HG02973 (cell line): ENCODE results near the gene MRC1.

Source experiments
- ATAC-seq: cut with Tn5 transposase; IDR thresholded peaks from one replicate; pipeline ENCODE4 v1.9.1; 2021; ENCODE audit warnings: moderate library complexity; ENCODE audit not compliant: unreplicated experiment

MRC1 gene

DNA sequence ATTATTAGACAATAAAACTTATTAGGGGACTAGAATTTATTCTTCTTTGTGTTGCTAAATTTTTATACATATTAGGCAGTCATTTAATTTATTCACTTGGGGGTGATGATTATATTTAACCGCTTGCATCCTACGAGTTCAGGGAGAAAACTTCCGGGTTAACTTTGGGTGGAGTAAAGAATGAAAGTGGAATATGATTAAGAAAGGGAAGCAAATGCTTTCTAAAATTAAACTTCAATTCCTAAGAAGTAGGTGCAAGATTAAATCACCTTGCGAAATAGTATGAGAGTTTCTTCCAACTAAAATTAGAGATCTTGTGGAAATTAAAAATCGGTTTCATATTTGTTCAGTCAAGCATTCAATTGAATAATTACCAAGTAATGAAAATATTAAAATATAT lies 33.5 kb downstream of the MRC1 start:
- ATAC-seq = no peak

GRCh38 chr10:17847585-17848296 lies 38.6 kb downstream of the MRC1 start:
- no peak for ATAC-seq

DNA sequence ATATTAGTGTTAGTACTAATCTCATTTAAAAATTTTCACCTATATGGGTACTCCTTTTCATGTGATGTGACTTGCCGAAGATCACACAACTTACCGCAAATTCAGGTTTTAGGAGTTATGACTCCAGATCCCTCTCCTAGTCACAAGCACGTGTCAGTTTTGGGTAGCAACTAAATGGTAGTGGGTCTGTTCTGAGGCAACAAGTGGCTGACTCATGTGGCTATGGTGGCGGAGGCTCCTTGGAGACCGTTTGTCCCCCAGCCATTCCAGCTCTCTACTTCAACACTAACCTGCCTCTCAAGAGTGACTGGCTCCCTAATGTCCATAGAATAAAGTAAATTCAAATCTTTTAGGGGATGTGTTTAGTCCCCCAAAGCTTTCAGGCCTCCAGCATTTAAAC lies 39.5 kb downstream of the MRC1 start:
- ATAC-seq = no peak

DNA sequence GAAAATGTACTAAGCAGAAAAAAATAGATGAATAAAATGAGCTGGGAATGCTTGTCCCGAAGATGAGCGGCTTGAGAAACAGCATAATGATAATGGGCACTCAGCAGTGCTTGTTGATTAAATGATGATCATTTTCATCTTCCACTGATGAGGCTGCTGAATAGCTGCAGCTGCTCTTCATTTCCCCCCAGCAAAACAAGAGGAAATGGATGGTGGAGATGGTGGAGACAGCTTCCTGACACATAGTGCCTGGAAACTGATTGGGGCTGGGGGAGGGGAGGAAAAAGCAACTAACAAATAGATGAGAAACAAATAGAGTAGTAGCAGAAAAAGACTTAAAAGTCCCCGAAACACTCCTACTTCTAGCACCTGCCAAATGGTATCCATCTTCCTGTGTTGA lies 41.4 kb downstream of the MRC1 start:
- no peak for ATAC-seq

- no peak for ATAC-seq
Measured at GRCh38 chr10:17851611-17852010, 42.5 kb downstream of the MRC1 start.

DNA sequence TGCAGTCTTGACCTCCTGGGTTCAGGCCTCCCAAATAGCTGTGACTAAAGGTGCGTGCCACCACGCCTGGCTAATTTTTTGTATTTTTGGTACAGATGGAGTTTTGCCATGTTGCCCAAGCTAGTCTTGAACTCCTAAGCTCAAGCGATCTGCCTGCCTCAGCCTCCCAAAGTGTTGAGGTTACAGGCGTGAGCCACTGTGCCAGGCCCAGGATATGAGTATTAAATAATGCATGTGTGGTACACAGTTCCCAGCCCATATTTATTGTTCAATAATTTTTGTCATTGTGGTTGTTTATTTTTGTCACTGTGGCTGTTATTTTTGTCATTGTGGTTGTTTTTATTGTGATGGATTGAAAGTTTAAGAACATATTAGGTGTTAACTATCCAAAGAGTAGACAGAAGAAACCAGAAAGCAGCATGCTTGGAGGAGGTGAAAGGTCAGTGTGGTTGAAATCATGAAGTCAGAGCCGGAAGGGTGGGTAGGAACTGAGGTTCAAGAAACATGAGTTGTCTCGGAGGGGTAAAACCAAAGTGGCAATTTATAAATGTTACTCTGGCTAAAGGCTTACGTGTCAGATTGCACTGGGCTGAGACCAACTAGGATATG lies 45.0 kb downstream of the MRC1 start:
- ATAC-seq = no peak

DNA sequence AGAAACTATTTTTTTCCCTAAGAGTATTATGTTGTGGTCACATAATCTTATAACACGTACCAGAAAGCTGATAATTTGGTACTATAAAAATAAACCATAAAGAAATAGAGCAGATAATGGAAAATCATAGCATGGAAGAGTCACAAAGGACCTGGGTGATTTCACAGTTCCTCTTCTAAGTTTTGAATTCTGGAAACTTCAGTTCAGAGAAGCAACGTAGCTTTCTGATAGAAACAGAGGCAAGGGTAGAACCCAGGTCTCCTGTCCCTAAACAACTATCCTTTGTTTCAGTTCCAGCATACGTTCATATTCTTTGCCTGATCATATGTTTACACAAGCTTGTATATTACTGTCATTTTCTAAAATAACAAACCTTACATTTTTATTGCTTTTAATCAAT lies 47.9 kb downstream of the MRC1 start:
- no peak for ATAC-seq

DNA sequence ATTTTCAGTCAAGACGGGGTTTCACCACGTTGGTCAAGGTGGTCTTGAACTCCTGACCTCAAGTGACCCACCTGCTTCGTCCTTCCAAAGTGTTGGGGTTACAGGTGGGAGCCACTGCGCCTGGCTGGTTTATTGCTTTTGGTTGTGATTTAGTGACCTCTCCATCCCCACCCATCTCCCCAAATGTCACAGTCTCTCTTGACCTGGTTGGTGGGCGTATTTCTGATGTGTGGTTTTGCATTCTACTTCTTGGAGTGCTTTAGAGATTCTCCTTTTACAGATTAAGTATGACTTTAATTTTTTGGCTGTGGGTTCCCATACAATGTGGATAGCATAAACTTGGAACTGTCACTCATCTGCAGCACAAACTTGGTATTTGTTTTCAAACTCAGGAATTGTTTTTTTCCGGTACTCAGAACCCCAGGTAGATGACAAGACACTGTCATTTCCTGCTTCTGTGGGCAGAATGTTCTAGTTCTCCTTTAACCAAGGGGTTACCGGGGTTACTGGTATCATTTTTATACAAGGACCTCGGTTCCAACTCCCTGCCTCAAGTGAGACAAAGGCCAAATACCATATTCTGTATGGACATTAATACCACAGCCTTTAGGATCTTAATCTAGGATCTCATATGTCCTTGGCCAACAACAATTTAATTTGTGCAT lies 50.5 kb downstream of the MRC1 start:
- ATAC-seq = no peak

DNA sequence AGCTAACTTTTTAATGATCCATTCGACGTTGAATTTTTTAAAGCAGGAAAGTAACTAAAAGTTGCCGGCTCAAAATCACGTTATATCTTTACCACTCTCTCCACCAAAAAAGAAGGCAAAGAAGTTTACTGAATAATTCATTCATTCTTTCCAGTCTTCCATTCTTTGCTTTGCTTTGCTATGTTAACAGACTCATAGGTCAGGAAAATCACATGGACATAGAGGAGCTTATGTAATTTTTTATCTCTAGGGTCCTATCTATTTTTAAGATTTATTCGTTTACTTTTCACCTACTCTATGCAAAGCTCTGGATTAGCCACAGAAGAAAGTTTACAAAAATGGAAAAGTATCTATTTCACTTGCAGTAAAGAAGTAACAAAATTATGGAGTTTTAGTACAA lies 52.6 kb downstream of the MRC1 start:
- no peak for ATAC-seq

GRCh38 chr10:17865351-17865750 lies 56.2 kb downstream of the MRC1 start:
- no peak for ATAC-seq

GRCh38 chr10:17866346-17866745 lies 57.2 kb downstream of the MRC1 start:
- no peak for ATAC-seq

- ATAC-seq = no peak
Measured at GRCh38 chr10:17867056-17867455, 57.9 kb downstream of the MRC1 start.

GRCh38 chr10:17871036-17871435 lies 61.9 kb downstream of the MRC1 start:
- no peak for ATAC-seq

DNA sequence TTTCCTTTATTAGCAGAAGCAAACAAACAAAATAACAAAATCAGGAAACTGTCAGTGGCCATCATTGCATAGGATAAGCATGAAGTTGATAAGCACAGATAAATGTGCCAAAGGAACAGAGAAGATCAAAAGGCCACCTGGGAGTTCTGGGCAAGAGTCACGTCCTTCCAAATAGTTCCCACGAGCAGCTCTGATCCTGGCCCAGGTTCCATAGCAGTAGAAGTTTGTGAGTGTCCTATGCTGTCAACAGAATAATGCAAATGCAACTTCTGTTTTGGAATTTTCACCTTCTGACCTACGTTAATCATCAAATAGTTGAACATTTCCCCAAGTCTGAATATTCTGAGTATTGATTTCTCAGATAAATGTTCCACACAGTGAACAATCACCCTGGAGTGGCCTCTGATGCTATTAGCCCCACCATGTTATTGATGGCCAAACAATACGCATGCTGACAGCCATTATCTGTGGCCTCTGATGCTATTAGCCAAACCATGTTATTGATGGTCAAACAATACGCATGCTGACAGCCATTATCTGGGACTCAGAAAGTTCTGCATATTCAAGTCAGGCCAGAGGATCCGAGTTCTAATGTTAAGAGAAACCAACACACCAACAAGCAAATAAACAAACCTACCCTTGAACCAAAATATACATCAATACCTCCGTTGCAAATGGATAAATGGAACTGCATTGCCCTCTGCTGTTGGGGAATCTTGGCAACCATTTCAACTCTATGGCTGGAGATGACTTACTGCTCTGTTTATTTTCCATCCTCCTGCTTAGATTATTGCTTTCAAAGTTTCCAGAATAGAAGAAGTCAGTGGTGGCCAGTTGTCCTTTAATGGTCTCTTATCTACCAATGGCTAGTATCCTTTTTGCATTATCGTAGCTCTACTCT lies 63.3 kb downstream of the MRC1 start:
- no peak for ATAC-seq

- no peak for ATAC-seq
Measured at GRCh38 chr10:17873946-17874345, 64.8 kb downstream of the MRC1 start.

DNA sequence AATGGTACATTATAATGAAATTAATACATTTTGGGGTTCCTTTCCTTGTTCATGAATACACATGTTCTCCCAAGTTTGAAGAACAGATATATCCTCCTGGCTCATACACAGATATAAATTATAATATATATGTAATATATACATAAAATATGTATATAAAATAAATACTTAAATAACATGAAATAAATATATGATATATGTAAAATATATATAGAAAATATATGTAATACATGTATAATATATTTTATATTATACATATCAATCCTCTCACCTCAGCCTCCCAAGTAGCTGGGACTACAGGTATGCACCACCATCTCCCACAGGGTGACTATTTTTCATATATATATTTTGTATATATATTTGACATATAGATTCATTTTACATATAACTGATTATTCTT lies 68.0 kb downstream of the MRC1 start:
- ATAC-seq = no peak

DNA sequence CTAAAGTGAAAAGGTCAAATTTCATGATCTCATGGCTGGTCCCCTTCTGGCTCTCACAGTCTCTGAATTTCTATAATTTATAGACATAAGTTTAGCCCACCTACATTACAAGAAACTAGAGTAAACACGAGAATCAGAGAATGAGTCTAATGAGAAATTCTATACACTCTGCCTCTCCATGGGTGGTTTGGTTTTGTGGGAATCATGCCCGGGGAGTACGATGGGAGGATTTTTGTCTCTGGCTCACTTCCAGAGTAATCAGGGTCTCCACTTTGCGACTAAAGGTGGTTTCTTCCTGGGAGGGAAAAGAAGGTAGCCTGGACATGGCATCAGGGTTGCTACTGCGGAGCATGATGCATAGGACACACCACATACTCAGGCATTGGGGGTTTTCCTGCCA lies 69.7 kb downstream of the MRC1 start:
- ATAC-seq = no peak

DNA sequence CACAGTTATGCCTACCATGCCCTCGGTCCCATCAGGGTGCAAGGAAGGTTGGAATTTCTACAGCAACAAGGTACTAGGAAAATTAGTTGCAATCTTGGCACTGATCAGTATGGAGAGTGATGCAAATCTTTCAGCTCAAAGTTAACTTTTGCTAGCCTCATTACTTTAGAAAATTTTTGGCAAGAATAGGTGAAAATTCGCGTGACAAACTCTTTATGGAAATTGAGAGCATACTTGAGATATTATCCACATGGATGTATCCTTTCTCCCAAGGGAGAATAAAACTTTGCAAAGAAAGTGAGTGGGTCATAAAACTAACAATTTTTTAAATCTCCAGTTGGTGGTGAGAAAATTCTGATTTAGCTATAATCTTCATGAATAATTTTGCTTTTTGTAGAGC lies 71.5 kb downstream of the MRC1 start:
- no peak for ATAC-seq

GRCh38 chr10:17882557-17882956 lies 73.4 kb downstream of the MRC1 start:
- no peak for ATAC-seq

DNA sequence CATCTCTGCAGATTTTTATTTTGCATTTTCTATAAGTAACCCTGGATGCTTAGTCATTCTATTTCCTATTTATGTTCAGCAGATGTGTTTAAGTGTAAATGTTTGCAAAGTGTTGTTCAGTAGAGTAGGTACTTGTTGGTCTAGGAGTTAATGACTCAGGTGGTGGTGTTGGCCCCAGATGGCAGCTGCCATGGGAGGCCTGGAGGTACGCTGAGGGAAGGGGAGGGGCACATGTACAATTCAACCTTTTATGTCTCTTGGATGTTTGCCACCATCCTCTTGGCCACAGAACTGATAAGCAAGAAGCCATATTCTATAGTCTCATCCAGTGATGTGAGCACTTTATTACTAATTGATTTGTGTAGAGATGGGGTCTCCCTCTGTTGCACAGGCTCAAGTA lies 74.5 kb downstream of the MRC1 start:
- no peak for ATAC-seq

DNA sequence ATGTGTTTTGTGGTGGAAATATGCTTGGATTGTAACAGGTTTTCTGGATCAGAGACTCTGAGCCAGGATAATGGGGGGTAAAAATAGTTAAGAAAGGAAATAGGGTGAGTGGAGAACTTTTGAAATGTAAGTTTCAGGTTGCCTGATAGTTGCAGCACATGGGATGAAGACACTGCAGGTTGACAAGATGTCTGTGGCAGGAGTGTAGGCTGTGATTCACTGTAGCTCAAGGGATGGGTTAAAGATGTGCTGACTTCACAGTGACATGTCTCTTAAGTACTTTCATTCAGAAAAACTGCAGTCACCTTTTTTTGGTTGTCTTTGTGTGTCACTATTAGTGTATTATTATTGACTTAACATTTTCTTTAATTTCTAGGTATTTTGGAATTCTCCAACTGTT lies 79.0 kb downstream of the MRC1 start:
- no peak for ATAC-seq
